NCI-H128 (cell line): ENCODE measurements around the gene ZSCAN23.

Experiments
- DNase-seq: peaks from one replicate; lab custom pipeline; 2025; ENCODE audit not compliant: unreplicated experiment; lab: John Stamatoyannopoulos, UW

Gene ZSCAN23

GRCh38 chr6:28383235-28384142, 59.8 kb downstream of the ZSCAN23 start:
- no peak for DNase-seq
